ENCODE results near the gene ADCYAP1R1.

The ADCYAP1R1 gene

DNA sequence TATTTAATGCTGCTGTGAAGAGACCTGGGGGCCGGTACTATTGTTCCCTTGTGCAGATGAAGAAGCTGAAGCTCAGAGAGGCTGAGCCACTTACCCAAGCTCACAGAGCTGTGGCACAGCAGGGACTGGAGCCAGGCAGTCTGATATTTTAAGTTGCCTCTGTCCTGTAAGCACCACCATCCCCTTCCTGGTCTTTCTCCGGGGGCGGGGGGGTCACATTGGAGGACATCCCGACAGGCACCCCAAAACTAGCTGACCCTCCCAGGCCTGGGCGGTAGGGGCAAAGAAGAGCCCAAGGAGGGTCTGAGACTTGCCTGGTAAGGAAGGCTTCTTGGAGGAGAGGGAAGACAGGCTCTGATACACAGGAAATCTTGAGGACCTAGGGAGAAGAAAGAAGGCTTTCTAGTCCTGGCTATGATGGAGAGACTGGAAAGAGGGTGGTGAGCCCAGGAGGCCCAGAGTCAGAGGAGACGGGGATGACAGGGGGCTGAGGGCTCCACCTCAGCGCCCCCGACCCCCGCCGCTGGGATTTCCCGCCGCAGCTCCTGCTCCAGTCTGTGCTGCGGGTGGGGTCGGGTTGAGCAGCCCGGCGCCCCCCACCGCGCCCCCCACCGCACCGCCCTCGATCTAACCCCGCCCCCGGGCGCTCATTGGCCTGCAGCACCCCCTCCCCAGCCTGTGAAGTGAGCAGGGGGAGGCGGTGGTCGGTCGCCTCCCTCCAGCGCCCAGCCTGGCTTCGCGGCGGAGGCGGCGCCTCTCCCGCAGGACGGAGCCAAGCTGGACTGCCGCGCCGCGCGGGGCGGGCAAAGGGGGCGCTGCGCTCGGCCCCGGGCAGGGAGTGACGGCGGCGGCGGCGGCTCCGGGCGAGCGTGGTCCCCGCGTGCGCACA is at the start of gene ADCYAP1R1:
Gene ADCYAP1R1, plus strand, starts transcription at position 711 of the 889 bp plus-strand sequence. CDS start 10,957 bp downstream, outside the sequence.
- no peak for DNase-seq (ENCODE audit: low read depth)

DNA sequence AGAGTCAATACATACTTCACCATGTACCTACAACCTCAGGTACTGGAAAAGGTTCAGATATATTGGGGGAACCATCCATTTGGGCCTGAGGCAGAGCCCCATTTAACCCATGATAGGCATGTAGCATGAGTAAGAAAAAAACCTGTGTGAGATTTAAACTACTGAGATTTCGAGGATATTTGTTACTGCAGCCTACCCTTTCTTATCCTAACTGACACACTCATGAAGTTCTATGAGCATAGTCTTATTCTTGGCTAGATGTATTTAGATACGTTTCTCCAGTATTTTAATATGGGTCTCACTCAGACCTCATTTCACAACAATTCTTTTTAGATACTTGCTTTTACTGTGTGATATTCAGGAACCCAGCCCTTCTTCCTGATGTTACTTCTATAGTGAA is 49.0 kb upstream of the ADCYAP1R1 start:
- DNase-seq (ENCODE audit: low read depth), result no peak

DNA sequence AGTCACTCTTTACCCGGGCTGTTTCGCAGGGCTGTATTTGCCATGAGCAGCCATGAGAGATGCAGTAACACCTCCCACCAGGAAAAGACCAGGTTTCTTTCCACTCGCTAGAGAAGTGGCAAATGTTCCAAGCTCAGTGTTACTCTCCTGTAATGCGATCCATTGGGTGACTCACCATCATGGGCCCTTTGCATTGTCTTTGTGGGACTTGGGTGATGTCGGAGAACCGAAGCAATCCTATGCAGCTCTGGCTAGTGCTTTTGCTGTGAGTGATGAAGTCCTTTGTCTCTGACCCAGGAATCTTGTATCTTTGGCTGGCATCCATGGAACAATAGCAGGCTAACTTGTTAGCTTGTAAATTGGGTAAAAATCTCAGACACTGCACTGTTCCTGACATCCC is 48.4 kb upstream of the ADCYAP1R1 start:
- DNase-seq (ENCODE audit: low read depth), result no peak

DNA sequence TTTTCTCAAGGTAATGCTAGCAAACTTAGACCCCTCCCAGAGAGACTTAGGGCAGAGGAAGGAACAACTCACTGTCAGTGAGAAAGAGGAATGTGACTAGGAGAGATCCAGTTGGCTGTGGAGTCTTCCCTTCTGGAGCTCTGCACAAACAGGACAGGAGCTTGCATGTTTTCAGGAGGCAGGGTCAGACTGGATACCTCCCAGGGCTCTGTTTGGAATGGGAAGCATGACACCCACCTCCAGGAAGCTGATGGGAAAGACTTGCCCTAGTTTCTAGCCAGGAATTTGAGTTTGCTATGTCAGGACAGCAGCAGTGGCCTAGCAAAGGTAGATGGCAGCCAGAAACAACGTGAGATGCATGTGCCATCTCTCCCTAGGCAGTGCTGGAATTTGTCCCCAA is 47.7 kb upstream of the ADCYAP1R1 start:
- DNase-seq (ENCODE audit: low read depth), result no peak

DNA sequence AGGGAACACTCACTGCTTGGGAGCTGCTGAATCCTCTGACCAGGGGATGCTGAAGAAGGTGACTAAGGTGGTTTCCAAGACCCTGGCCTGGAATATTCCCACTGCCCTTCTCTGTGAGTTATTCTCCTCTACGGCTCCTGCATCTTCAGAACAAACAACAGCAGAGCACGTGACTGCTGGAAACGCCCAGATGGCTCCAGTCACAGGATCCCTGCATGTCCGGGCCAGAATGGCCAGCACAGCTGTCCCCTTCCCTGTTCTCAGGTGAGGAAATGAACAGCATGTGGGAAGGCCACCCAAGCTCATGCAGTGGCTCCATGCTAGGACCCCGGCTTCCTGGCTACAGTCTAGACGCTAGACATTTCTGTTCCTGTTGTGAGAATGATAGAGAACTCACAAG is 45.3 kb upstream of the ADCYAP1R1 start:
- DNase-seq (ENCODE audit: low read depth), result no peak

- DNase-seq (ENCODE audit: low read depth), result no peak
Measured at GRCh38 chr7:31007634-31008033, 44.5 kb upstream of the ADCYAP1R1 start.

DNA sequence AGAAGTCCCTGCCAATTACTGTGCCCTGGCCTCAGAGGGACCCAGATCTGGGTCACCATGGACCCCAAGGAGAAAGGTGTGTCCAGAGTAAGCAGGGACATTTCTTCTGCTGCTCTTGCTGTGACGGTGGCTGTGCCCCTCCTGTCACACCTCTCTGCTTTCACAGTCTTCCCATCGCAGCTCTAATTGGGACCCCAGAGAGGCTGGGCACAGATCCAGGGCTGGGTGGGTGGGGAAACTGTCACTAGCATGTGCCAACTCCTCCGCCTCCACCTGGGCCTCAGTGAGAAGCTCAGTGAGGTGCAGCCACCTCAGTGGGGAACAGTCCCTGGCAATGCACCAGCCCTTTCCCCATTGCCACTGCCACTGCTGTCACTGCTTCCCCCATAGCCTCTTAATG is 37.3 kb upstream of the ADCYAP1R1 start:
- DNase-seq (ENCODE audit: low read depth), result no peak

GRCh38 chr7:31017032-31017675 is 35.0 kb upstream of the ADCYAP1R1 start:
- DNase-seq (ENCODE audit: low read depth), result no peak

DNA sequence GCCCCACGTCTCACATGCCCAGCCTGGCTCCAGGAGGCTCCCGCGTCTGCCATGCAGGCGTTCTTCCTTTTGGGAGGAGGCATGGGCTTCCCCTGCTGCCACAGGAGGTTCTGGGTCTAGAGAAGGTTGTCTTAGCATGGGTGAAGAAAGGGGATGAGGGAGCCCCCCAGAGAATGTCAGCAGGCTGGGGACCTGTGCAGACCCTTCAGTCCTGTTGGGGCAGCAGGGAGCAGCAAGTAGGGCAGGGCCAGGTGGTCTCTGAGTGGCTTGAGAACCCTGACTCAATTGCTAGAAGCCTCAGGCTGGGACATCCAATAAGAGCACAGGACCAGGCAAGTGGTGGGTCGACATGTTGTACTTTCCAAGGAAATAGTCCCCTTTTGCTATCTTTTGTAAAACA is 34.4 kb upstream of the ADCYAP1R1 start:
- no peak for DNase-seq (ENCODE audit: low read depth)

DNA sequence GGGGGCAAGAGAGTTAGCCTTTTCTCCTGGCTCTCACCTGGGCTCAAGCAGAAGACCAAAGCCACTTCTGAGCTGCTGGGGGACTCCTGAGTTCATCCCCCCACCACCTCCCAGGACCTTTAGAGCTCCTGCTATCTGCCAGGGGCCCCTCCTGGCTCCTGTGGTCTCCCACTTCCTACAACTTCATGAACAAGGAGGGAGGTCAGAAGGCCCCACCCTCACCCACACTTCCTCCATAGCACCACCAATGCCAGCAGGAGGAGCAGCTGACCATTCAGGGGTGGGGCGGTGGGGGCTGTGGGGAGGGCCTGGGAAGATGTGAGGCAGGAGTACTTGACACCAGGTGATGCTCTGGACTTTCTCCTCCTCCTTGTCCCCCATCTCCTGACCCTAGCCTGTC is 32.6 kb upstream of the ADCYAP1R1 start:
- no peak for DNase-seq (ENCODE audit: low read depth)

DNA sequence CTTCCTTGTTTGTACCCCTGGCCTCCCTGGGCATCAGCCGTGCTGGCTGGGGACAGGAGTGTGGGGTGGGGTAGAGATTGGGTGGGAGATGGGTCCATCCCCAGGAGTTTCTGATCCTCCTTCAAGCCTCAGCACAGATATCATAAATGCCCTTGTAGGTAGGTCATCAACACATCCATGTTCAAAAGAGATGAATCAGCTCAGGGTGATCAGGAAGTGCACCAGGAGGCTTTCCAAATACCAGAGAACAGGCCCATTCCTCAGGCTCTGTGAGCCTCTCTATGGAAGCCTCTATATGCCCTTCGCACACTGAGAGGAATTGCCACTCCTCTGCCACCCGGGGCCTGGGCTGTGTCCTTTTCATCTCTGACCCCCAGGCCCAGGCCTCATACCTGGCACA is 31.9 kb upstream of the ADCYAP1R1 start:
- no peak for DNase-seq (ENCODE audit: low read depth)

- DNase-seq (ENCODE audit: low read depth), result no peak
Measured at GRCh38 chr7:31020652-31021051, 31.5 kb upstream of the ADCYAP1R1 start.

- DNase-seq (ENCODE audit: low read depth), result no peak
Measured at GRCh38 chr7:31022117-31022516, 30.0 kb upstream of the ADCYAP1R1 start.

DNA sequence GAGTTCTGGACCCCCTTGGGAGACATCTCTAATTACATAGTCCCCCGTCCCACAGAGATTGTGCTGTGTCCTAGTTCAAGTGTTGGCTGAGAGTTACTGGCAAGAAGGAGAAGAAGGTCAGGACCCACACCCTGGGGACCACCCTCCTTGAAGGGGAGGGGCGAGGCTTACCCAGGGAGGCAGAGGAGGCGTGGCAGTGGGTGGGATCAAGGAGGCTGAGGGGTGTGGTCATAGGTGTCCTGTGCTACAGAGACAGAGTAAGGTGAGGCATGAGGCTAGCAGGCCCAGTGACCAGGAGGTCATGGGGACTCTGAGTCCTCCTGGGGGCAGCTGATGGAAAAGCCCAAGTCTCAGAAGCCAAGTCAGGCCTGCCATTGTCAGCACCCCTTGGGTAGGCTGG is 29.4 kb upstream of the ADCYAP1R1 start:
- no peak for DNase-seq (ENCODE audit: low read depth)

DNA sequence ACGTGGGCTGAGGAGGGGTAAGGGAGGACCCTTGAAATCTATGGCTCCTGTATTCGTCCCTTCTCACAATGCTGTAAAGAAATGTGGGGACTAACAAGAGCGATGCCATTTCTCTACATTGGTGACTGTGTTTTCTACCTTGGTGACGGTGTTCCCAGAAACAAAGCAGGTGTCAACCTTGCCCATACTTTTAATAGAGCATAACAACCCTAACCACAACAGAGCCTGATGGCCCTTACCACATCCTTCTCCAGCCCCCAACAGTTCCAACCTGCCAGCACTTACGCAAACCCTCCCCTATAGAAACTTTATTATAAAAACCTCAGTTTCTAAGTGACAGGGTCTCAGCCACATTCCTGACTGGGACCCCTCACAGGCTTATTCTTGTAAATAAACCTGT is 28.2 kb upstream of the ADCYAP1R1 start:
- no peak for DNase-seq (ENCODE audit: low read depth)

DNA sequence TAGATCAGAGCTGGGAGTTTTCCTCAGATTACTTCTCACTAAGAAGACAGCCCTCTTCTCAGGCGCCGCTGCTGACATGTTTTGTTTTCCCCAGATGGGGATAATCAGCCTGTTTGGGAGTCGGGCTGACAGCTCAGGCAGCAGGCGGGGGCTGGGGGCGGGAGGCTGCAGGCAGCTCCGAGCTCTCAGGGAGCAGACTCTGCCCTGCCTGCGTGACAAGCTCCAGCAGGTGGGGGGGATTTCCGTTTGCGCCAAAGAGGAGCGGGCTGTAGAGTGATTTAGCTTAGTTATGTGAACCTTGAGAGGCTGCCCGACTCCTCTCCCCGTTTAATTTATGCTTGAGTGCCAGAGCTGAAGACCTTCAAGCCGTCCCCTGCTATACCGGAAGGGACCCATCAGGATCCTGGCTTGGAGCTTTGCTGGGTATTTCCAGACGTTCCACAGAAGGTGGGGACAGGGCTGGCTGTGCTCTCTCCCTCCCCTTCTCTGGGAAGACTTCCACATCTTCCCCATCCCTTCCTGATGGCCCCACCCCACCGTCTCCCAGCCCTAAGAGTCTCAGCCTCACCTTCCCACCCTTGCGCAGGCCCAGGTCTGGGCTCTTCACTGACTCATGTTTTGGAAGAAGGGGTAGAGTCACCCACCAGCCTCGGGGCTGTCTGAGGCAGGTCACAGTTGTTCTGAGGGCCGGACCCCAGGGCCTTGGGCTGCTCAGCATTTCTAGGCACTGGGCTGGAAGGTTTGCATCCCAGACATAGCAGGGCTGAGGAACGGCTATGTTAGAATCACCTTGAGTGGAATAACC is 24.7 kb upstream of the ADCYAP1R1 start:
- no peak for DNase-seq (ENCODE audit: low read depth)

- no peak for DNase-seq (ENCODE audit: low read depth)
Measured at GRCh38 chr7:31028006-31028405, 24.1 kb upstream of the ADCYAP1R1 start.

- no peak for DNase-seq (ENCODE audit: low read depth)
Measured at GRCh38 chr7:31028417-31028992, 23.6 kb upstream of the ADCYAP1R1 start.

GRCh38 chr7:31029251-31030042 is 22.7 kb upstream of the ADCYAP1R1 start:
- no peak for DNase-seq (ENCODE audit: low read depth)

- no peak for DNase-seq (ENCODE audit: low read depth)
Measured at GRCh38 chr7:31033674-31034300, 18.3 kb upstream of the ADCYAP1R1 start.

DNA sequence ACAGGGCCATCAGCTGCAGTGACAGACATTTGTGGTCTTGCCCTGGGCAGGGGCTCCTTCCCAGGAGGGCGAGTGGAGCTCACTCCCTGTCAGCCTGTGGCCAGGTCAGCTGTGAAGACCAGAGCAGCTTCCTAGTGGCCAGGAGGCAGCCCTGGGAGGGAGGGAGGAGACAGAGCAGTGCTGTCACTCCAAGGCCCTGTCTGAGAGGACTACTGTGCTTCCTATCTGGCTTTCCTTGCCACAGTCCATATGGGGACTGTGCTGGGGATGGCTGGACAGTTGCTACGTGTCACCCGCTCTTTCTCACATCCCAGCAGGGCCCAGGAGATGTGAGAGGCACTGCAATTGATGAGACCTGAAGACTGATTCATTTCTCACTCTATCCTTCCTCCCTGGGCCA is 15.2 kb upstream of the ADCYAP1R1 start:
- no peak for DNase-seq (ENCODE audit: low read depth)

All from stimulated activated CD4-positive, alpha-beta T cell treated with anti-CD3 and anti-CD28 coated beads, Interleukin-2, amount 100 ng/mL, for 4 hours (primary cell).